ENCODE data around the gene GALNT4. TPM values are rescaled to one million over a fixed set of nuclear protein-coding genes. Genes with fewer than 3 reads are reported as not detected.

GALNT4 gene
- total and polyA plus RNA-seq, 10 of the 15 experiments (the other 5 are each of a cell fraction or from before 2014, with no cell fraction given) = 0.90 to 2.9 (median 1.8) TPM

DNA sequence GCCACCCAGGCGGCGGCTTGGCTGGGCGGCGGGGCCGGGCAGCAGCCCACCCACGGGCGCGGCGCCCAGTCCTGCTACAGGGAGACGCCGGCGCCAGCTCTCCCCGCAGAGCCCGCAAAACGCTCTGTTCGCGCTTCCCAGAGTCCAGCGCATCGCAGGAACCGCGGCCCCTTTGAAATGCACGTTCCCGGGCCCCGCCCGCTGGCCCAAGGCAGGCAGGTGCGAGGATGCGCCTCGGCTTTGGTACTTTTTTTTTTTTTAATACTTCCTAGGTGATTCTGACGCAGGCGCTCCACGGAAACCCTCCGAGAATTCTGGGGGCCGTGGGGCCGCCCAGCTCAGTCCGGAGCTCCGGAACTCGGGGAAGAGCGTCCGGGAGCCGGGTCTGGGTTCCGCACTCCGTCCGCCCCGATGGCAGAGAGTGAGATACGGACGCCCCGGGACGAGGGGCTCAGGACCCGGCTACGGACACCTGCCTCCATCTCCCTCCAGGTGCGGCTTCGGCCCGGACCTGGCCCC lies 768 bp upstream of the GALNT4 start (continued):
- TF ChIP-seq GATAD2B (conservative IDR thresholded peaks at IDR 0.05; ENCODE audit: low read depth) = no peak

GRCh38 chr12:89523843-89524540 lies 604 bp downstream of the GALNT4 start:
- POLR2A ChIA-PET = interaction anchor here (1.0 kb wide), 1 partner anchor 12 kb away, joined by 3 read pairs; no protein-coding TSS in a partner anchor
- peaks cover 14% of the 10 kb centered on the region for H3K79me2 ChIP-seq (ENCODE audit: control insufficient read depth, insufficient read depth, low read length)
- TF ChIP-seq MLLT1 (IDR thresholded peaks at IDR 0.05) = peak; percentile 94
- no peak for TF ChIP-seq NFIC (IDR thresholded peaks at IDR 0.05; ENCODE audit: low read depth, low read length)
- H3K4me1 ChIP-seq (ENCODE audit: control insufficient read depth, insufficient read depth, low read length) = peaks cover 14% of the 10 kb centered on the region
- ATAC-seq (no peak), FAIRE-seq (no peak), DNase-seq (ENCODE audit: low read depth, low spot score) (no peak)
- peak overlapping the region; percentile 71 for H3K9ac ChIP-seq (ENCODE audit: control insufficient read depth, insufficient read depth, low read length)
- SMC1A ChIA-PET (ENCODE audit: uncharacterized antibody, unreplicated experiment) = interaction anchor here (0.8 to 7.5 kb wide), 7 partner anchors 18 to 505 kb away, joined by 3 to 70 read pairs (median 4); no protein-coding TSS in a partner anchor
- peak overlapping the region; percentile 100 for H2AFZ ChIP-seq (ENCODE audit: control insufficient read depth, low read depth, low read length)
- CTCF ChIA-PET = interaction anchor here (1.0 to 11.4 kb wide), 5 partner anchors 10 to 55 kb away, joined by 3 to 176 read pairs (median 5); no protein-coding TSS in a partner anchor
- peak overlapping the region; percentile 96 for H3K4me3 ChIP-seq
- BruUV-seq (replicated peaks) = TSS peak; percentile 55
- peak overlapping the region; percentile 88 for H3K4me2 ChIP-seq (ENCODE audit: control insufficient read depth, insufficient read depth)
- intact Hi-C loops (cut with micrococcal nuclease; ENCODE audit: unreplicated experiment) (loop anchor here (2.0 to 10.0 kb wide), 4 partner anchors 169 to 1379 kb away; partner anchors contain the start of genes CEP290 and TMTC3), in situ Hi-C loops (cut with MboI) (loop anchor here (25.0 kb wide), 1 partner anchor 1387 kb away; the partner anchor contains the start of genes CEP290 and TMTC3)
- H3K27me3 ChIP-seq (replicated peaks in 1 of 2; ENCODE audit: control insufficient read depth in 2 of 2, insufficient read depth in 2 of 2, low read length in 1 of 2) = no peaks in the 10 kb centered on the region
- H4K20me1 ChIP-seq (ENCODE audit: control insufficient read depth, insufficient read depth) = no peaks in the 10 kb centered on the region
- no peaks in the 10 kb centered on the region for H3K9me3 ChIP-seq (replicated peaks; ENCODE audit: control insufficient read depth, insufficient read depth, low read length)
- 50% methylated on average over 21 of the region's 21 CpGs for WGBS (ENCODE audit: insufficient coverage, insufficient replicate concordance, low lambda C conversion rate, missing lambda C conversion rate)
- RAD21 ChIA-PET (ENCODE audit: unreplicated experiment) = interaction anchor here (0.8 to 2.6 kb wide), 3 partner anchors 53 to 505 kb away, joined by 3 to 11 read pairs (median 11); no protein-coding TSS in a partner anchor
- H3K27ac ChIP-seq (ENCODE audit: control insufficient read depth, insufficient read depth) = peak overlapping the region; percentile 82
- no peaks in the 10 kb centered on the region for H3K36me3 ChIP-seq (ENCODE audit: control insufficient read depth in 2 of 2, insufficient read depth in 2 of 2, low read length in 1 of 2)
